Activated naive CD8-positive, alpha-beta T cell treated with anti-CD3 and anti-CD28 coated beads, Interleukin-2, amount 10 ng/mL, durations not matched to agents 7 days and 5 days (primary cell): Measurements from ENCODE around the gene TTC27. TPM values are rescaled to one million over a fixed set of nuclear protein-coding genes. Genes with fewer than 3 reads are reported as not detected.

Source experiments
- microRNA-seq: library from miRNA; unstranded; fragments of <30 nt; microRNA quantifications from one replicate; pipeline ENCODE4 v1.2.0, GENCODE V29; 2022
- total RNA-seq, 2 experiments: library from RNA; stranded (reverse); gene quantifications; one replicate each; pipeline ENCODE4 v1.2.3, GENCODE V29; 2021

Gene TTC27
- total RNA-seq, 2 experiments from 2014 or later = 14.9 to 19.4 TPM

Small RNA genes within 50 kb of the gene (microRNA-seq; reads per million reads assigned to microRNA genes)
- gene MIR4765 = not detected
